Stimulated activated CD4-positive, alpha-beta T cell treated with anti-CD3 and anti-CD28 coated beads, Interleukin-1b, Interleukin-23, amount 100 ng/mL, for 24 hours (primary cell): ENCODE data around the gene TPCN1.

Experiments
- DNase-seq, 4 experiments: peaks; one replicate each; pipeline ENCODE4 v3.0.0-alpha.2; 2020; ENCODE audit warnings: low read depth in 4 of 4, low spot score in 1 of 4

Gene TPCN1

GRCh38 chr12:113260127-113260526 is 38.9 kb downstream of the TPCN1 start:
- DNase-seq = no peak

DNA sequence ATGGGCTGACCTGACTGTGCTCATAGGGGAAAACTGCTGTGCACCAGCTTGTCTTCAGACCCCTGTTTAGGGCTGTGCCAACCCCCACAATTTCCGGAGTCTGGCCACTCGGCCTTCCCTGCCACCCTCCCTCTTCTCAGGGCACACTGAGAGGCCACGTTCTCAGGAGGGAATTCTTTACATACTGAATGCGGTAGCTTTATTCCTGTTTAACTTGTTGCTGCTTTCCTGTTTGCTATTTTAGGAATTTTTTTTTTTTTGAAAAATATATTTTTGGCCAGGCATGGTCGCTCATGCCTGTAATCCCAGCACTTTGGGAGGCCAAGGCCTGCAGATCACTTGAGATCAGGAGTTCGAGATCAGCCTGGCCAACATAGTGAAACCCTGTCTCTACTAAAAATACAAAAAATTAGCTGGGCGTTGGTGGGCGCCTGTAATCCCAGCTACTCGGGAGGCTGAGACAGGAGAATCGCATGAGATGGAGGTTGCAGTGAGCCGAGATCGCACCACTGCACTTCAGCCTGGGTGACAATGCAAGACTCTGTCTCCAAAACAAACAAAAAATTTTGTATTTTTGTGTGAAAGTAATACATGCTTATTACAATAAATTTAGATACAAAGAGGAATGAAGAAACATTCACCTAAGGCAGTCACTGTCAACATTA is 39.5 kb downstream of the TPCN1 start:
- no peak for DNase-seq

DNA sequence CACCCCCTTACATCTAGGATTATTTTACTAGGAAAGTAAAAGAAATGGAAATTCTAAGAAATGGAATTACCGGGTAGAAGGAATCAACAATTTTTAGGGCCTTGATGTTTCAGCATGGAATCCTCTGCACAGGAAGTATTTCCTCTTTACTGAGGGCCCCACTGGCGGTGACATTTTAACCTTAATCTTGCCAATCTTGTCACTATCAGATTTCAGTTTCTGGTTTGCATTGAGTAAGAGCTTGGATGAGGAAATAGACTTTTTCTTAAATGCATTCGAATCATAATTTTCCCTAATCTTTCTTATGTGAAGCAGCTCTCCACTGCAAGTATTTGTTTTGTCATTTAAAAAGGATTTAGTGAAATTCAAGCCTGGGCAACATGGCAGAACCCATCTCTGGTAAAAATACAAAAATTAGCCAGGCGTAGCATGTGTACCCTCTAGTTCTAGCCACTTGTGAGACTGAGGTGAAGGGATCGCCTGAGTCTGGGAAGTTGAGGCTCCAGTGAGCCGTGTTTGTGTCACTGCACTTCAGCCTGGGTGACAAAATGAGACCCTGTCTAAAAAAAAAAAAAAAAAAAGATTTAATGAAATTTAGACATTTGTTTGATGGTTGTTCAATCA is 40.7 kb downstream of the TPCN1 start:
- DNase-seq = peak in 2 of 4 experiments; percentile 12 to 30

- DNase-seq = no peak
Observed at GRCh38 chr12:113262710-113263109, 41.4 kb downstream of the TPCN1 start.

GRCh38 chr12:113263431-113263963 is 42.2 kb downstream of the TPCN1 start:
- DNase-seq = no peak

DNA sequence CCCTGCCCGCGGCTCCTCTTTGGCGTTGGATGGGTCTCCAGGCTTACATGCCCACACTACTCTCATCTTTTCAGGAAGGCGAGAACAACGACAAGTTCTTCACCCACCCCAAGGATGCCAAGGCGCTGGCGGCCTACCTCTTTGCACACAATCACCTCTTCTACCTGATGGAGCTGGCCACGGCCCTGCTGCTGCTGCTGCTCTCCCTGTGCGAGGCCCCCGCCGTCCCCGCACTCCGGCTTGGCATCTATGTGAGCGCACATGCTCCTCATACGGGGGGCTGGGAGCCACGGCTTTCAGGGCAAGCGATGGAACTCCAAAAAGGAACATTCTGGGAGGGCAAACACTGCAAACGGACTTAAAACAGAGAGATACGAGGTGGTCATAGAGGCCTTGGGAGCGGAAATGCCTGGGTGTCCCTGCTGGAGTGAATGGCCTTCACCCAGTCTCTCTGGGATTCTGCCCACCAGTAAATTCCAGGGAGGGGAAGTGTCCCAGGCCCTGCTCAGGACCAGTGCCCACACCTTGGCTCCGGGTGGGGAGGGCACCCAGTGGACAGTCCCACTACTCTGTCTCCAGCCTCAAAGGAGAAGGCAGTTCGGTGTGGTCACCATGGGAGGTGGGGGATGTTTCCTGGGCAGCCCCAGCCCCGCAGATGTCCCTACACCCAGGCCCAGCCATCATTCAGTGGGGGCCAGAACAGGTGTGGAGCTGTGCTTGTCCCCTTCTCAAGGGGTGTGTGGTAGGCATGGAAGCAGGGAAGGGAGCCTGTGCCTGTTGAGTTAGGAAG is 45.0 kb downstream of the TPCN1 start:
- no peak for DNase-seq

DNA sequence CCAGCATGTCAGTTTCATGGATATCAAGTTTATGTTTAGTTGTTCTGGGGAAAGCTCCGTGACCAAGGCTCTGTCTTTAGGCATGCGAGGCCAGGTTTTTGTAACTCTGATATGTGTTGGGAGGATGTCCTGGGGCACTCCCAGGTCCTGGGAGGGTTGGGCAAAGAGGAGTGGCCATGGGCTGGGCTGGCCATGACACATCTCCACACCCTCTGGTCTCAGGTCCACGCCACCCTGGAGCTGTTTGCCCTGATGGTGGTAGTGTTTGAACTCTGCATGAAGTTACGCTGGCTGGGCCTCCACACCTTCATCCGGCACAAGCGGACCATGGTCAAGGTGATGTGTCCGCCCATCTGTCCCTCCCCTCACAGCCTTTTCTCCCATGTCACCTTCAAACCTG is 46.4 kb downstream of the TPCN1 start:
- DNase-seq = no peak

GRCh38 chr12:113268136-113268535 is 46.9 kb downstream of the TPCN1 start:
- DNase-seq = no peak

GRCh38 chr12:113268621-113269020 is 47.4 kb downstream of the TPCN1 start:
- DNase-seq = no peak

DNA sequence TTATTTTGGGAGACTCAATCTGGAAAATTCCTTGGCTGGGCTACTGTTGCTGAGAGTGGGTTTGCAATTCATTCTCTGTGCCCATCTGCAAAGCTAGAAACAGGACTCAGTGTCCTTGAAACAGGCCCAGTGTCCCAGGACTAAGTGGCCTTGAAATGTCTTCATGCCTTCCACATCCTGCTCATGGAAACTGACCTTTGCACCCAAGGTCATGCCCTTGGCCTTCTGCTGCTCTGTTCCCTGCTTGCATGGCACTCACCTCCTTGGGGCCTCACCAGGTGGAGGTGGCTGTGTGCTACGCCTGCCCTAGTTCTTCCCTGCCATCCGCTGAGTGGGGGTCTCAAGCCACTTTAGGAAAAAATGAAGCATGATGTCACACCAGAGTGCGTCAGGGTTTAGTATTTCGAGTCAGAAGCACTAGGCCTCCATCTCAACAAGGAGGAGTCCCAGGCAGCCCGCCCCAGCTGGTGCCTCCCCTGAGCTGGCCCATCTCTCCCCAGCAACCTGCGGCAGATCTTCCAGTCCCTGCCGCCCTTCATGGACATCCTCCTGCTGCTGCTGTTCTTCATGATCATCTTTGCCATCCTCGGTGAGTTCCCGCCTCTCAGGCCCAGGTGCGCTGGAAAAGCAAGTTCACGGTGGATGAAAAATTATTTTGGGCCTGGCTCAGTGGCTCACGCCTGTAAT is 48.1 kb downstream of the TPCN1 start:
- DNase-seq = no peak

DNA sequence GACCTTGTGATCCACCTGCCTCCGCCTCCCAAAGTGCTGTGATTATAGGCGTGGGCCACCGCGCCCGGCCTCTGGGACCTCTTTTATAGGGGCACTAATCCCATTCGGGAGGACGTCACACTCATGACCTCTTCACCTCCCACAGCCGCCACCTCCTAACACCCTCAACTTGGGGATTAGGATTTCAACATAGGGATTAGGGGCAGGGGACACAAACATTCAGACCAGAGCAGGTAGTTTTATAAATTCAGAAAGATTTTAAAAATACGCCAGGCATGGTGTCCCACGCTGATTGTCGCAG is 49.4 kb downstream of the TPCN1 start:
- no peak for DNase-seq

DNA sequence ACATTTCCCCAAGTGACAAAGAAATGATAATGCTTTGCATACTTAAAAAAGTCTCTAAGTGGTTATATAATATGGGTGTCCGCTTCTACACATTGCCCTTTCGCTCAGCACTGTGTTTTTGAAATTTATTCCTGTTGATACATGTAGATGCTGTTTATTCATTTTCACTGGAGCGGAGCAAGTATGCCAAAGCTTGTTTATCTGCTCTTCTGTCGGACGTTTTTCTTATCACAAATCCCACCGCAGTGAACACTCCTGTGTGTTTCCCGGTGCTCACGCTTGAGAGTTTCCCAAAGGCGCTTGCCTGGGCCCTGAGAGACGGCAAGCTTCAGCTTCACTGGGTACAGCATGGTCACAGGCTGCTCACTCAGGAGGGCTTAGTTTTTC is 50.2 kb downstream of the TPCN1 start:
- DNase-seq = no peak

- peak in 2 of 4 experiments; percentile 10 to 13 for DNase-seq
Observed at GRCh38 chr12:113271853-113272561, 50.7 kb downstream of the TPCN1 start.

DNA sequence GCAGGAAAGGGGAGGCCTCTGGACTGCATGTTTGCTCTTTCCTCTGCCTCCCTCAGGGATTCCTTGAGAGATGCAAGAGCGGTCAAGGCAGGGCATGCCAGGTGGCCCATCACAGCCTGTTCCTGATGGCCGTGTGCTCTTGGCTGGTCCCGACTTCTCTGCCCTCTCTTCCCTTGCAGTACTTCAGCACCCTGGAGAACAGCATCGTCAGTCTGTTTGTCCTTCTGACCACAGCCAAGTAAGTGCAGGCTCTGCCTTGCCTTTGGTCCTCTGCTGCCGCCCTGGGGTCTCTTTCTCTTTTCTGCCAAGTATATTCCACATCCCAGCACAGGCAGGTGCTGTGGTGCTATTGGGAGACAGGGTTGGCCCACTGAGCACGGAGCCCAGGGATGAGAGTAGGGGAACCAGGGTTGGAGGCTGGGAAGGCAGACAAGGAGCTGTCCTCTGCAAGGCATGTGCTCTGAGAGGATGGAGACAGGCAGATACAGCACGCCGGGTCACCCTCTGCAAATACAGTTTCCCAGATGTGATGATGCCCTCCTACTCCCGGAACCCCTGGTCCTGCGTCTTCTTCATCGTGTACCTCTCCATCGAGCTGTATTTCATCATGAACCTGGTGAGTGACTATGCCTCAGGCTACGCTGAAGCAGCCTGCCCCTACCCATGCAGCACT is 51.9 kb downstream of the TPCN1 start:
- DNase-seq = no peak

DNA sequence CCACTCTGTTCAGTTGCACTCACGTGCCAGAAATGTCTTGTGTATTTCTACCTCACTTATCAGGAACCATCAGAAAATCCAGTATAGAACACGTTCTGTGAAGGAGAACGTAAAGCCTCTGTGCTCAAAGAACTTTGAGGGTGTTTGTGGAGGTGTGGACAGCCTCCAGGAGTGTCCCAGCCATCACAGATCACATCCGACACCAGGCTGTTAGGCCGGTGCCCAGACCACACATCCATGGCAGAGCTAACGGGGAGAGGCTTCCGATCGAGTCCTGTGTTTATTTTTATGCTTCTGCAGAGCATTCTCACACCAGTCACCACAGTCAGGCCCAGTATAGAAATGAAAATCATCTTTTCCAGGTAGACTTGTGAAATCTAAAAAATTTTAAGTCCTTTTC is 53.6 kb downstream of the TPCN1 start:
- no peak for DNase-seq

DNA sequence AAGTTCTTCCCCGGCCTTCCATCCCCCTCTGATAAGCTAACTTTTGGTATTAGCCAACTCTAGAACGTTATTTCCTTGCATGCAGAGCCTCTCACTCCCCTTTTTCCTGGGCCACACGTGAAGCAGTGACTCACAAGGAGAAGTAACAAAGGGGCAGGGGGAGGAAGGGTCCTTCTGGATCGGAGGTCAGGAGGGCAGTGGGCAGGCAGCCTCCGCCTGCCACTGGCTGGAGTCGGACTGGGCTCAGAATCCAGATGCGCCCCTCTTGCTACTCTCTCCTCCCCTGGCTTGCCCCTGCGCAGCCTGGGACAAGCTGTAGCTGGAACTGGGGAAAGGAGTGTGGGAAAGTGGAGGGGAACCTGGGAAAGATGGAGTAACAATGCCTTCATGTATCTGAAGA is 55.0 kb downstream of the TPCN1 start:
- no peak for DNase-seq

DNA sequence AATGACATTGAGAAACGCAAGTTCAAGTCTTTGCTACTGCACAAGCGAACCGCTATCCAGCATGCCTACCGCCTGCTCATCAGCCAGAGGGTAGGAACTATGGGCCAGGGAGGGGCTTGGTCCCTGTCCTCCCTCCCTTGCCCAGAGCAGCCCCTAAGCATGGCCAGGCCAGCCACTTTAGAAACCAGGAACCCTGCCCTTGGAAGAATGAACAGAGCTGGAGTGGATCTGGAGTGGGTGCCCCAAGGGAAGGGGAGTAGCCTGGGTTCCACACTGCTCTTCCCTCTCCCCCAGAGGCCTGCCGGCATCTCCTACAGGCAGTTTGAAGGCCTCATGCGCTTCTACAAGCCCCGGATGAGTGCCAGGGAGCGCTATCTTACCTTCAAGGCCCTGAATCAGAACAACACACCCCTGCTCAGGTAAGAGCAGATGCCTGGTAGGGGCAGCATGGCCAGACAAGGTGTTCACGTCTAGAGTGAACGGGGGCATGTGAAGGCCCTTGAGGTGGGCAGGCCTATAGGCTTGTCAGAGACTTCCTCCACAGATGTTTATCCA is 55.8 kb downstream of the TPCN1 start:
- DNase-seq = no peak

DNA sequence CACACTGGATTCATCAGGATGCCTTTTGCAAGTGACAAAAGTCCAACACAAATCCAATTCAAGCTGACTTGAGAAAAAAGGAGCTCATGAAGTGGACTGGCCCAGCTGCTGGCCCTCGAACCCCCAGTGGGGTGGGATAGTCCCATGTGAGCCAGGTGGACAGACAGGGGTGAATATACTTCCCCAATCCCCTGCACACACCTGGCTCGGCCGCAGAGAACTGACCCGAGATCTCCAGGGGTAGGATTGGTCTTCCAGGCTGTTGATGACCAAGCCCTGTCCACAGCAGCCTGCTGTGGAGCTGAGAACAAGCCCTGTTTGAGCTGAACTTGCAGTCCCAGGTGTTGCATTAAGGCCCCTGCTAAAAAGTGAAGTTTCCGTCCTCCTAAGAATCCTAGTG is 56.2 kb downstream of the TPCN1 start:
- no peak for DNase-seq

GRCh38 chr12:113278141-113278540 is 56.9 kb downstream of the TPCN1 start:
- DNase-seq = no peak

- no peak for DNase-seq
Observed at GRCh38 chr12:113278633-113279032, 57.4 kb downstream of the TPCN1 start.
